DMS79 treated with DMSO at 0.1 percent for 48 hours (cell line): ENCODE results near the gene ARSB.
"Not testable (repeated sequence)": the region's sequence is repeated elsewhere in the genome, so short reads cannot be mapped to it uniquely, and the experiment has no call there.

Experiments used
- DNase-seq: peaks from one replicate; lab custom pipeline; 2025; lab: John Stamatoyannopoulos, UW

The ARSB gene

GRCh38 chr5:78779262-78779661, 205.8 kb downstream of the ARSB start:
- no peak for DNase-seq

- no peak for DNase-seq
These were observed 206.6 kb downstream of the ARSB start for GRCh38 chr5:78778538-78778937.

- DNase-seq = no peak
These were observed 207.2 kb downstream of the ARSB start for GRCh38 chr5:78777901-78778300.

- DNase-seq = no peak
These were observed 208.5 kb downstream of the ARSB start for GRCh38 chr5:78776637-78777036.

GRCh38 chr5:78773655-78774054, 211.5 kb downstream of the ARSB start:
- no peak for DNase-seq

- no peak for DNase-seq
These were observed 213.6 kb downstream of the ARSB start for GRCh38 chr5:78771260-78772205.

GRCh38 chr5:78768781-78769380, 216.2 kb downstream of the ARSB start:
- DNase-seq = no peak

GRCh38 chr5:78766412-78766762, 218.7 kb downstream of the ARSB start:
- DNase-seq = no peak

GRCh38 chr5:78765756-78766411, 219.2 kb downstream of the ARSB start:
- DNase-seq = no peak

- no peak for DNase-seq
These were observed 220.0 kb downstream of the ARSB start for GRCh38 chr5:78765116-78765515.

GRCh38 chr5:78763659-78764189, 221.4 kb downstream of the ARSB start:
- DNase-seq = no peak

GRCh38 chr5:78762743-78763142, 222.4 kb downstream of the ARSB start:
- DNase-seq = not testable (repeated sequence)

- DNase-seq = no peak
These were observed 223.3 kb downstream of the ARSB start for GRCh38 chr5:78761840-78762239.

- DNase-seq = no peak
These were observed 224.3 kb downstream of the ARSB start for GRCh38 chr5:78760770-78761169.

GRCh38 chr5:78760366-78760765, 224.7 kb downstream of the ARSB start:
- DNase-seq = no peak

- no peak for DNase-seq
These were observed 226.8 kb downstream of the ARSB start for GRCh38 chr5:78758169-78758839.

GRCh38 chr5:78757269-78758053, 227.6 kb downstream of the ARSB start:
- DNase-seq = no peak

GRCh38 chr5:78756858-78757257, 228.3 kb downstream of the ARSB start:
- no peak for DNase-seq

- DNase-seq = no peak
These were observed 229.2 kb downstream of the ARSB start for GRCh38 chr5:78755822-78756429.

- no peak for DNase-seq
These were observed 230.5 kb downstream of the ARSB start for GRCh38 chr5:78754655-78755054.

GRCh38 chr5:78753093-78753531, 232.0 kb downstream of the ARSB start:
- DNase-seq = no peak
